ENCODE results near the gene IQCB1.
"Not testable (repeated sequence)": the region's sequence is repeated elsewhere in the genome, so short reads cannot be mapped to it uniquely, and the experiment has no call there.

Gene IQCB1

GRCh38 chr3:121781611-121782010, 53.2 kb downstream of the IQCB1 start:
- Histone ChIP-seq H3K4me1 (ENCODE audit: control insufficient read depth, insufficient read depth, low read length, poor library complexity, severe bottlenecking) (no peaks in the 10 kb centered on the region), H3K27ac (ENCODE audit: insufficient read depth, low read length, poor library complexity, severe bottlenecking) (no peak overlapping the region), H3K9me3 (ENCODE audit: control insufficient read depth, low read length) (no peaks in the 10 kb centered on the region), H3K36me3 (ENCODE audit: control insufficient read depth, insufficient read depth, low read length) (peaks cover 30% of the 10 kb centered on the region), H3K4me3 (ENCODE audit: insufficient read depth, low read depth, low read length, poor library complexity, severe bottlenecking) (no peak overlapping the region), H3K27me3 (replicated peaks; ENCODE audit: control insufficient read depth, insufficient read depth, low read length, poor library complexity, severe bottlenecking) (no peaks in the 10 kb centered on the region)
- no peak for DNase-seq

- not testable (repeated sequence) for H3K4me1 ChIP-seq (ENCODE audit: control insufficient read depth, insufficient read depth, low read length, poor library complexity, severe bottlenecking)
Measured at GRCh38 chr3:121775095-121775494, 59.8 kb downstream of the IQCB1 start.

GRCh38 chr3:121769246-121769645, 65.6 kb downstream of the IQCB1 start:
- no peak for DNase-seq
- no peak overlapping the region for H3K27ac ChIP-seq (ENCODE audit: insufficient read depth, low read length, poor library complexity, severe bottlenecking)
- no peaks in the 10 kb centered on the region for H3K27me3 ChIP-seq (replicated peaks; ENCODE audit: control insufficient read depth, insufficient read depth, low read length, poor library complexity, severe bottlenecking)
- H3K36me3 ChIP-seq (ENCODE audit: control insufficient read depth, insufficient read depth, low read length), result peaks cover 28% of the 10 kb centered on the region
- H3K4me1 ChIP-seq (ENCODE audit: control insufficient read depth, insufficient read depth, low read length, poor library complexity, severe bottlenecking), result no peaks in the 10 kb centered on the region
- no peaks in the 10 kb centered on the region for H3K9me3 ChIP-seq (ENCODE audit: control insufficient read depth, low read length)
- H3K4me3 ChIP-seq (ENCODE audit: insufficient read depth, low read depth, low read length, poor library complexity, severe bottlenecking), result no peak overlapping the region

More at GRCh38 chr3:121775095-121775494, 59.8 kb downstream of the IQCB1 start:
- H3K27ac ChIP-seq (ENCODE audit: insufficient read depth, low read length, poor library complexity, severe bottlenecking); H3K9me3 ChIP-seq (ENCODE audit: control insufficient read depth, low read length); H3K27me3 ChIP-seq (replicated peaks; ENCODE audit: control insufficient read depth, insufficient read depth, low read length, poor library complexity, severe bottlenecking); DNase-seq; H3K4me3 ChIP-seq (ENCODE audit: insufficient read depth, low read depth, low read length, poor library complexity, severe bottlenecking): not testable (repeated sequence)
- H3K36me3 ChIP-seq (ENCODE audit: control insufficient read depth, insufficient read depth, low read length), result peaks cover 30% of the 10 kb centered on the region

DNA sequence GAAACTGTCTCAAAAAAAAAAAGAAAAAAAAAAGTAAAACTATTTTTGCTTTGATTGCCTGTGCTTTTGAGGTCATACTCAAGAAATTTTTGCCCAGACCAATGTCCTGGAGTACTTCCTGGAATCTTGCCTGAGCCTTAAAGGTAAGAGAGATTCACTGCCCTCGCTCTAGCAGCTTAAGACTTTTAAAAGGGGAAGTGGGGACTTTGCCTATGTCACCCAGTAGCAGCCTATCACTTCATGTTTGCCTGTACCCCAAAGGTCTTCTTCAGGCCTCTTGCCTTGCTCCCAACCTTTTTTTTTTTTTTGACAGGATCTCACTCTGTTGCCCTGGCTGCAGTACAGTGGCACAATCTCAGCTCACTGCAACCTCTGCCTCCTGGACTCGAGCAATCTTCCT, 66.4 kb downstream of the IQCB1 start:
- no peaks in the 10 kb centered on the region for H3K4me1 ChIP-seq (ENCODE audit: control insufficient read depth, insufficient read depth, low read length, poor library complexity, severe bottlenecking)
- H3K27ac ChIP-seq (ENCODE audit: insufficient read depth, low read length, poor library complexity, severe bottlenecking), result no peak overlapping the region
- peaks cover 28% of the 10 kb centered on the region for H3K36me3 ChIP-seq (ENCODE audit: control insufficient read depth, insufficient read depth, low read length)
- no peaks in the 10 kb centered on the region for H3K27me3 ChIP-seq (replicated peaks; ENCODE audit: control insufficient read depth, insufficient read depth, low read length, poor library complexity, severe bottlenecking)
- no peak for DNase-seq
- H3K4me3 ChIP-seq (ENCODE audit: insufficient read depth, low read depth, low read length, poor library complexity, severe bottlenecking), result no peak overlapping the region
- H3K9me3 ChIP-seq (ENCODE audit: control insufficient read depth, low read length), result no peaks in the 10 kb centered on the region

DNA sequence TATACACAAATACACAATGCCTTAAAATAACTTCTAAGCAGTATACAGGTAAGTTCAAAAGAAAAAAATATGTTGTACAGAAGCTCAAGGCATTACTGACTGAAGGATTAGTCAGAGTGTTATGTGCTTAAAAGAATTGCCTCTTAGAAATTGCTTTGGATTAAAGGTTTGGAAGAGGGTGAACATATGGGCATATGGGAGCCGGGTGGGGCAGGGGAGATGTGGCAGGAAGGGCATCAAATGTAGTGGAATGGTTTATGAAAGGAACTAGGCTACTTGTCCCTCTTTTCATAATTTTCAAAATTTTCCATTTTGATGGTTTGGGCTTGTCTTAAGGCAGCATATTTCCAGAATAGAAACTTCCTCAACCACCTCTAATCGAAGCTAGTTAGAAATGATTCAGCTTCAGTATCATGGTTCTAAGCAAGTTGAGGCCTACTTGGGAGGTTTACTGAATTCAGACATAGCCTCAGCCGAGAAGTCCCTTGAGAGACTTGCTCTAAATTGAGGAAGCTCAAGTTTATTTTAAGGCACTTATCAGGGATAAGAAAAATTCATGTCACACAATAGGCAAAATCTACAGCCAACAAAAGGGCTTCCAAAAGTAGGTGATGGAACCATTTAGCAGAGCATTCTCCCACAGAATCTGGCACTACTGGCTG, 75.2 kb downstream of the IQCB1 start:
- Histone ChIP-seq H3K4me3 (ENCODE audit: insufficient read depth, low read depth, low read length, poor library complexity, severe bottlenecking) (no peak overlapping the region), H3K9me3 (ENCODE audit: control insufficient read depth, low read length) (no peaks in the 10 kb centered on the region), H3K4me1 (ENCODE audit: control insufficient read depth, insufficient read depth, low read length, poor library complexity, severe bottlenecking) (no peaks in the 10 kb centered on the region), H3K27me3 (replicated peaks; ENCODE audit: control insufficient read depth, insufficient read depth, low read length, poor library complexity, severe bottlenecking) (no peaks in the 10 kb centered on the region), H3K27ac (ENCODE audit: insufficient read depth, low read length, poor library complexity, severe bottlenecking) (no peak overlapping the region), H3K36me3 (ENCODE audit: control insufficient read depth, insufficient read depth, low read length) (no peaks in the 10 kb centered on the region)
- no peak for DNase-seq

- Histone ChIP-seq H3K4me3 (ENCODE audit: insufficient read depth, low read depth, low read length, poor library complexity, severe bottlenecking) (no peak overlapping the region), H3K27me3 (replicated peaks; ENCODE audit: control insufficient read depth, insufficient read depth, low read length, poor library complexity, severe bottlenecking) (no peaks in the 10 kb centered on the region), H3K4me1 (ENCODE audit: control insufficient read depth, insufficient read depth, low read length, poor library complexity, severe bottlenecking) (no peaks in the 10 kb centered on the region), H3K27ac (ENCODE audit: insufficient read depth, low read length, poor library complexity, severe bottlenecking) (no peak overlapping the region), H3K36me3 (ENCODE audit: control insufficient read depth, insufficient read depth, low read length) (no peaks in the 10 kb centered on the region), H3K9me3 (ENCODE audit: control insufficient read depth, low read length) (no peaks in the 10 kb centered on the region)
- DNase-seq, result no peak
Measured at GRCh38 chr3:121758727-121759450, 76.0 kb downstream of the IQCB1 start.

DNA sequence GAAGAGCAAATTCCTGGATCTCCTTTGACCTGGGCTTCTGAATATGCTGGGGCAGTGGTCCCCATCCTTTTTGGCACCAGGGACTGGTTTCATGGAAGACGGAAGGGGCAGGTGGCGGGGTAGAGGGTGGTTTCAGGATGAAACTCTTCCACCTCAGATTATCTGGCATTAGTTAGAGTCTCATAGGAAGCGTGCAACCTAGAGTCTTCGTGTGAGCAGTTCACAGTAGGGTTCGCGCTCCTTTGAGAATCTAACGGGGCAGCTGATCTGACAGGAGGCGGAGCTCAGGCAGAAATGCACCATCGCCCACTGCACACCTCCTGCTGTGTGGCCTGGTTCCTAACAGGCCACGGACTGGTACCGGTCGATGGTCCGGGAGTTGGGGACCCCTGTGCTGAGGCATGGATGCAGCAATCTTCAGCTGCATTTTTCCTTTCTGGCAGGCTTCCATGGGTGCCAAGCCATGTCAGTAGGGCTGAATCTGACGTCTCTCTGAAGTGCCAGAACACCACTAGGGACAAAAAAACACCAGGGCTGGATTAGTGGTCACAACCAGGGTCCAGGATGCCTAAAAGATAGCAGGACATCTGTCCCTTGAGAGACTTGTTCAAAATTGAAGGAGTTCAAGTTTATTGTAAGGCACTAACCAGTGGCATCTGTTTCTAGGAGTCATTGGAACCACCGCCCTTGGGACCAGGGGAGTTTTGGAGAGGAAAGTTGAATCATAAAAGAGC, 76.9 kb downstream of the IQCB1 start:
- Histone ChIP-seq H3K4me1 (ENCODE audit: control insufficient read depth, insufficient read depth, low read length, poor library complexity, severe bottlenecking) (no peaks in the 10 kb centered on the region), H3K27me3 (replicated peaks; ENCODE audit: control insufficient read depth, insufficient read depth, low read length, poor library complexity, severe bottlenecking) (no peaks in the 10 kb centered on the region), H3K9me3 (ENCODE audit: control insufficient read depth, low read length) (no peaks in the 10 kb centered on the region), H3K4me3 (ENCODE audit: insufficient read depth, low read depth, low read length, poor library complexity, severe bottlenecking) (no peak overlapping the region), H3K36me3 (ENCODE audit: control insufficient read depth, insufficient read depth, low read length) (no peaks in the 10 kb centered on the region), H3K27ac (ENCODE audit: insufficient read depth, low read length, poor library complexity, severe bottlenecking) (no peak overlapping the region)
- DNase-seq, result no peak

DNA sequence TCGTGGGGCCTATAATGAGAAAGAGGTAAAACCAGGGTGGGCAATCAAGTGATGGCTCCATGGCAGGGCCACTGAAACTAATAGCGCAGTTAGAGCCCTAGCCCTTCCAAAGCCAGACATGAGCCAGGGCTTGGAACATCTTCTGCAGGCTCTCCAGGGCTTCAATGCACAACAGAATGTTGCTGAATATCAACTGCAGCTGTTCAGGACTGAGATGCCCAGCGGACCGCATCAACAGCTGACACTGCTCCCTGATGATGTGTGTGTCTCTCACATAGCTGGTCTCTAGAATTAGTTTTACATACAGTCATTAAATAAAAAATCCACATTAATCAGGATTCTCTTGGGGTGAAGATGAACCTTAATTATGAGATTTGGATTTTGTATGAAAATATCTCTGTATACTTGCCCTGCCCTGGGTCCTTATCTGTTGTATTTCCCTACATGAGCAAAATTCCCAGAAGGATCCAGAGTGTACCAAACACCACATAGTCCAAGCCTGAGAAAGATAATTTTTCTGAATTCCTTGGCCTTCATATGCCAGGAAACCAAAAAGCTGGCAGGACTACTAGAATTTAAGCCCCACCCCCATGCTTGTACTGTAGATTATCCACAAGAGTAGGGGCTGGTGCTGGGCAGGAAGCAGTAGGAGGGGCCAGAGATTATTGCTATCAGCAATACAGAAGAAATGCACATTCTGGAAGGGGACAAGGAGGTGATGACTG, 77.6 kb downstream of the IQCB1 start:
- H3K27ac ChIP-seq (ENCODE audit: insufficient read depth, low read length, poor library complexity, severe bottlenecking), result no peak overlapping the region
- no peaks in the 10 kb centered on the region for H3K9me3 ChIP-seq (ENCODE audit: control insufficient read depth, low read length)
- no peak overlapping the region for H3K4me3 ChIP-seq (ENCODE audit: insufficient read depth, low read depth, low read length, poor library complexity, severe bottlenecking)
- no peaks in the 10 kb centered on the region for H3K36me3 ChIP-seq (ENCODE audit: control insufficient read depth, insufficient read depth, low read length)
- no peaks in the 10 kb centered on the region for H3K27me3 ChIP-seq (replicated peaks; ENCODE audit: control insufficient read depth, insufficient read depth, low read length, poor library complexity, severe bottlenecking)
- H3K4me1 ChIP-seq (ENCODE audit: control insufficient read depth, insufficient read depth, low read length, poor library complexity, severe bottlenecking), result no peaks in the 10 kb centered on the region
- DNase-seq, result no peak

GRCh38 chr3:121752772-121753171, 82.1 kb downstream of the IQCB1 start:
- H3K9me3 ChIP-seq (ENCODE audit: control insufficient read depth, low read length), result no peaks in the 10 kb centered on the region
- H3K36me3 ChIP-seq (ENCODE audit: control insufficient read depth, insufficient read depth, low read length), result no peaks in the 10 kb centered on the region
- H3K27me3 ChIP-seq (replicated peaks; ENCODE audit: control insufficient read depth, insufficient read depth, low read length, poor library complexity, severe bottlenecking), result no peaks in the 10 kb centered on the region
- no peak for DNase-seq
- no peak overlapping the region for H3K27ac ChIP-seq (ENCODE audit: insufficient read depth, low read length, poor library complexity, severe bottlenecking)
- no peak overlapping the region for H3K4me3 ChIP-seq (ENCODE audit: insufficient read depth, low read depth, low read length, poor library complexity, severe bottlenecking)
- H3K4me1 ChIP-seq (ENCODE audit: control insufficient read depth, insufficient read depth, low read length, poor library complexity, severe bottlenecking), result peaks cover 8% of the 10 kb centered on the region

Measured in effector memory CD4-positive, alpha-beta T cell (primary cell).